Measurements from ENCODE around the gene SORCS3.

The SORCS3 gene

GRCh38 chr10:104922810-104923209 is 281.7 kb downstream of the SORCS3 start:
- DNase-seq (ENCODE audit: low read depth) = no peak

GRCh38 chr10:104923501-104923900 is 282.4 kb downstream of the SORCS3 start:
- DNase-seq (ENCODE audit: low read depth) = no peak

- DNase-seq (ENCODE audit: low read depth) = no peak
These were observed 283.2 kb downstream of the SORCS3 start for GRCh38 chr10:104924101-104924795.

- no peak for DNase-seq (ENCODE audit: low read depth)
These were observed 284.3 kb downstream of the SORCS3 start for GRCh38 chr10:104925232-104925851.

GRCh38 chr10:104928734-104929133 is 287.6 kb downstream of the SORCS3 start:
- DNase-seq (ENCODE audit: low read depth) = no peak

- DNase-seq (ENCODE audit: low read depth) = no peak
These were observed 290.6 kb downstream of the SORCS3 start for GRCh38 chr10:104931612-104932134.

- DNase-seq (ENCODE audit: low read depth) = no peak
These were observed 294.6 kb downstream of the SORCS3 start for GRCh38 chr10:104935656-104936055.

GRCh38 chr10:104937567-104937966 is 296.5 kb downstream of the SORCS3 start:
- no peak for DNase-seq (ENCODE audit: low read depth)

- DNase-seq (ENCODE audit: low read depth) = no peak
These were observed 296.9 kb downstream of the SORCS3 start for GRCh38 chr10:104938031-104938430.

- no peak for DNase-seq (ENCODE audit: low read depth)
These were observed 300.6 kb downstream of the SORCS3 start for GRCh38 chr10:104941662-104942061.

- no peak for DNase-seq (ENCODE audit: low read depth)
These were observed 306.2 kb downstream of the SORCS3 start for GRCh38 chr10:104947314-104947713.

GRCh38 chr10:104957178-104957841 is 316.2 kb downstream of the SORCS3 start:
- DNase-seq (ENCODE audit: low read depth) = no peak

GRCh38 chr10:104966563-104967297 is 325.6 kb downstream of the SORCS3 start:
- DNase-seq (ENCODE audit: low read depth) = no peak

GRCh38 chr10:104980368-104980767 is 339.3 kb downstream of the SORCS3 start:
- no peak for DNase-seq (ENCODE audit: low read depth)

GRCh38 chr10:104981995-104982394 is 340.9 kb downstream of the SORCS3 start:
- no peak for DNase-seq (ENCODE audit: low read depth)

GRCh38 chr10:104988686-104989085 is 347.6 kb downstream of the SORCS3 start:
- DNase-seq (ENCODE audit: low read depth) = no peak

- no peak for DNase-seq (ENCODE audit: low read depth)
These were observed 348.8 kb downstream of the SORCS3 start for GRCh38 chr10:104989880-104990279.

- no peak for DNase-seq (ENCODE audit: low read depth)
These were observed 352.0 kb downstream of the SORCS3 start for GRCh38 chr10:104993085-104993484.

- DNase-seq (ENCODE audit: low read depth) = no peak
These were observed 360.2 kb downstream of the SORCS3 start for GRCh38 chr10:105001269-105001668.

GRCh38 chr10:105010411-105011121 is 369.5 kb downstream of the SORCS3 start:
- no peak for DNase-seq (ENCODE audit: low read depth)

GRCh38 chr10:105017116-105017515 is 376.0 kb downstream of the SORCS3 start:
- no peak for DNase-seq (ENCODE audit: low read depth)

- no peak for DNase-seq (ENCODE audit: low read depth)
These were observed 376.6 kb downstream of the SORCS3 start for GRCh38 chr10:105017691-105018090.
